ENCODE results near the gene HSD17B1.

Gene HSD17B1

GRCh38 chr17:42547698-42548069 lies 5.0 kb upstream of the HSD17B1 start:
- no peak for DNase-seq (ENCODE audit: low spot score)

- DNase-seq (ENCODE audit: low spot score), result peak; percentile 54
Observed at GRCh38 chr17:42548070-42548837, 4.5 kb upstream of the HSD17B1 start.

- DNase-seq (ENCODE audit: low spot score), result no peak
Observed at GRCh38 chr17:42548993-42549755, 3.5 kb upstream of the HSD17B1 start.

- DNase-seq (ENCODE audit: low spot score), result no peak
Observed at GRCh38 chr17:42553161-42553818, 567 bp downstream of the HSD17B1 start.

- no peak for DNase-seq (ENCODE audit: low spot score)
Observed at GRCh38 chr17:42553866-42554249, 1.1 kb downstream of the HSD17B1 start.

GRCh38 chr17:42554250-42555121 lies 1.8 kb downstream of the HSD17B1 start:
- DNase-seq (ENCODE audit: low spot score), result peak; percentile 84

GRCh38 chr17:42555122-42555622 lies 2.4 kb downstream of the HSD17B1 start:
- no peak for DNase-seq (ENCODE audit: low spot score)

- DNase-seq (ENCODE audit: low spot score), result peak; percentile 58
Observed at GRCh38 chr17:42555961-42556617, 3.4 kb downstream of the HSD17B1 start.

- DNase-seq (ENCODE audit: low spot score), result no peak
Observed at GRCh38 chr17:42559075-42559474, 6.4 kb downstream of the HSD17B1 start.

GRCh38 chr17:42560246-42560645 lies 7.5 kb downstream of the HSD17B1 start:
- no peak for DNase-seq (ENCODE audit: low spot score)

GRCh38 chr17:42561897-42562387 lies 9.2 kb downstream of the HSD17B1 start, which contains the start of gene COASY:
TSS of gene COASY (plus strand) at chr17:42562148. CDS start at chr17:42562623, 475 bp downstream.
- DNase-seq (ENCODE audit: low spot score), result peak; percentile 96

- DNase-seq (ENCODE audit: low spot score), result no peak
Observed at GRCh38 chr17:42562388-42563142, 9.8 kb downstream of the HSD17B1 start.

GRCh38 chr17:42563143-42563509 lies 10.4 kb downstream of the HSD17B1 start:
- DNase-seq (ENCODE audit: low spot score), result no peak

- DNase-seq (ENCODE audit: low spot score), result no peak
Observed at GRCh38 chr17:42563543-42563942, 10.8 kb downstream of the HSD17B1 start.

- DNase-seq (ENCODE audit: low spot score), result no peak
Observed at GRCh38 chr17:42563950-42564349, 11.2 kb downstream of the HSD17B1 start.

- DNase-seq (ENCODE audit: low spot score), result no peak
Observed at GRCh38 chr17:42564815-42565522, 12.2 kb downstream of the HSD17B1 start.

- no peak for DNase-seq (ENCODE audit: low spot score)
Observed at GRCh38 chr17:42565523-42566214, 12.9 kb downstream of the HSD17B1 start.

- DNase-seq (ENCODE audit: low spot score), result no peak
Observed at GRCh38 chr17:42566215-42566882, 13.6 kb downstream of the HSD17B1 start.

Measured in cerebellar cortex (tissue), 1 donor.